ENCODE measurements around the gene MSANTD3.
"Not testable (repeated sequence)": the region's sequence is repeated elsewhere in the genome, so short reads cannot be mapped to it uniquely, and the experiment has no call there.

The MSANTD3 gene

GRCh38 chr9:100411472-100412283, 15.3 kb upstream of the MSANTD3 start:
- H3K27me3 Mint-ChIP-seq (ENCODE audit: low read depth) = no peaks in the 10 kb centered on the region
- H3K36me3 Mint-ChIP-seq (ENCODE audit: low read depth) = no peaks in the 10 kb centered on the region
- peaks cover 10% of the 10 kb centered on the region for H3K9me3 Mint-ChIP-seq
- peaks cover 4% of the 10 kb centered on the region for H3K4me1 Mint-ChIP-seq
- H3K4me3 Mint-ChIP-seq = peak overlapping the region; percentile 80 to 89 (median 83)
- H3K27ac Mint-ChIP-seq = peak overlapping the region in 1 of 3 experiments; percentile 55
- TF ChIP-seq CTCF (IDR thresholded peaks at IDR 0.05; ENCODE audit: unreplicated experiment in 3 of 3) = no peak

GRCh38 chr9:100413839-100414420, 13.0 kb upstream of the MSANTD3 start:
- peaks cover 6% of the 10 kb centered on the region for H3K9me3 Mint-ChIP-seq
- H3K4me3 Mint-ChIP-seq = no peak overlapping the region
- peaks cover 5% of the 10 kb centered on the region for H3K27me3 Mint-ChIP-seq (ENCODE audit: low read depth)
- no peak overlapping the region for H3K27ac Mint-ChIP-seq
- peaks cover 10% of the 10 kb centered on the region for H3K4me1 Mint-ChIP-seq
- H3K36me3 Mint-ChIP-seq (ENCODE audit: low read depth) = no peaks in the 10 kb centered on the region
- TF ChIP-seq CTCF (IDR thresholded peaks at IDR 0.05; ENCODE audit: unreplicated experiment in 3 of 3) = no peak

- Mint-ChIP-seq H3K27ac (no peak overlapping the region), H3K4me3 (no peak overlapping the region), H3K27me3 (ENCODE audit: low read depth) (peaks cover 5% of the 10 kb centered on the region), H3K36me3 (ENCODE audit: low read depth) (no peaks in the 10 kb centered on the region), H3K9me3 (no peaks in the 10 kb centered on the region), H3K4me1 (peaks cover 13% of the 10 kb centered on the region)
- TF ChIP-seq CTCF (IDR thresholded peaks at IDR 0.05; ENCODE audit: unreplicated experiment in 3 of 3) = no peak
Observed at GRCh38 chr9:100417815-100418214, 9.1 kb upstream of the MSANTD3 start.

GRCh38 chr9:100419166-100419565, 7.8 kb upstream of the MSANTD3 start:
- Mint-ChIP-seq H3K27ac (no peak overlapping the region), H3K9me3 (no peaks in the 10 kb centered on the region), H3K4me3 (no peak overlapping the region), H3K4me1 (peaks cover 13% of the 10 kb centered on the region), H3K36me3 (ENCODE audit: low read depth) (no peaks in the 10 kb centered on the region), H3K27me3 (ENCODE audit: low read depth) (peaks cover 5% of the 10 kb centered on the region)
- no peak for TF ChIP-seq CTCF (IDR thresholded peaks at IDR 0.05; ENCODE audit: unreplicated experiment in 3 of 3)

GRCh38 chr9:100421116-100421515, 5.8 kb upstream of the MSANTD3 start:
- peaks cover 19% of the 10 kb centered on the region for H3K4me1 Mint-ChIP-seq
- not testable (repeated sequence) for H3K36me3 Mint-ChIP-seq (ENCODE audit: low read depth)

GRCh38 chr9:100425758-100426157, 1.2 kb upstream of the MSANTD3 start:
- TF ChIP-seq CTCF (IDR thresholded peaks at IDR 0.05; ENCODE audit: unreplicated experiment in 3 of 3) = no peak
- peak overlapping the region; percentile 92 to 96 (median 96) for H3K4me3 Mint-ChIP-seq
- H3K36me3 Mint-ChIP-seq (ENCODE audit: low read depth) = peaks cover 17% of the 10 kb centered on the region
- peak overlapping the region; percentile 98 to 99 (median 99) for H3K27ac Mint-ChIP-seq
- H3K4me1 Mint-ChIP-seq = peaks cover 38% of the 10 kb centered on the region
- H3K9me3 Mint-ChIP-seq = no peaks in the 10 kb centered on the region
- H3K27me3 Mint-ChIP-seq (ENCODE audit: low read depth) = no peaks in the 10 kb centered on the region

More at GRCh38 chr9:100421116-100421515, 5.8 kb upstream of the MSANTD3 start:
- not testable (repeated sequence) for H3K27ac Mint-ChIP-seq; H3K9me3 Mint-ChIP-seq; H3K4me3 Mint-ChIP-seq; H3K27me3 Mint-ChIP-seq (ENCODE audit: low read depth)
